Adipocyte (in vitro differentiated cells): ENCODE results near the gene TMEM116.
"Not testable (repeated sequence)": the region's sequence is repeated elsewhere in the genome, so short reads cannot be mapped to it uniquely, and the experiment has no call there.

Source experiments
- DNase-seq: peaks from one replicate; pipeline ENCODE4 v3.0.0-alpha.2; 2015; ENCODE audit warnings: low read depth
- H3K27me3 ChIP-seq: replicated peaks from 2 replicates; pipeline ENCODE4 v1.7.0; 2013; ENCODE audit warnings: mild to moderate bottlenecking, low read length, moderate library complexity; ENCODE audit not compliant: control insufficient read depth, insufficient read depth
- H3K36me3 ChIP-seq: 2 replicates; pipeline ENCODE4 v1.7.0; 2013; ENCODE audit warnings: low read length, mild to moderate bottlenecking, moderate library complexity; ENCODE audit not compliant: control insufficient read depth, insufficient read depth, severe bottlenecking
- H3K4me1 ChIP-seq: 2 replicates; pipeline ENCODE4 v1.7.0; 2013; ENCODE audit warnings: mild to moderate bottlenecking, low read length, moderate library complexity; ENCODE audit not compliant: control insufficient read depth, insufficient read depth
- H3K4me3 ChIP-seq: 2 replicates; pipeline ENCODE4 v1.7.0; 2013; ENCODE audit warnings: mild to moderate bottlenecking, low read length, moderate library complexity
- H3K9ac ChIP-seq: 2 replicates; pipeline ENCODE4 v1.7.0; 2013; ENCODE audit warnings: mild to moderate bottlenecking, low read length, moderate library complexity
- H3K9me3 ChIP-seq: 2 replicates; pipeline ENCODE4 v1.7.0; 2013; ENCODE audit warnings: mild to moderate bottlenecking, low read length, moderate library complexity; ENCODE audit not compliant: control insufficient read depth

The TMEM116 gene

GRCh38 chr12:112007945-112008344 is 5.0 kb downstream of the TMEM116 start:
- Histone ChIP-seq H3K4me3 (no peak overlapping the region), H3K36me3 (no peaks in the 10 kb centered on the region), H3K27me3 (no peaks in the 10 kb centered on the region), H3K4me1 (peaks cover 25% of the 10 kb centered on the region), H3K9ac (no peak overlapping the region), H3K9me3 (no peaks in the 10 kb centered on the region)
- DNase-seq, result no peak

- Histone ChIP-seq H3K4me3 (peak overlapping the region; percentile 51), H3K9ac (peak overlapping the region; percentile 47)
- DNase-seq, result peak; percentile 24
Observed at GRCh38 chr12:112005419-112006395, 7.3 kb downstream of the TMEM116 start.

GRCh38 chr12:112004041-112004440 is 8.9 kb downstream of the TMEM116 start:
- H3K9me3 ChIP-seq, result no peaks in the 10 kb centered on the region
- peaks cover 16% of the 10 kb centered on the region for H3K4me1 ChIP-seq

More at GRCh38 chr12:112005419-112006395, 7.3 kb downstream of the TMEM116 start:
- Histone ChIP-seq H3K27me3 (no peaks in the 10 kb centered on the region), H3K36me3 (peaks cover 3% of the 10 kb centered on the region), H3K9me3 (no peaks in the 10 kb centered on the region), H3K4me1 (peaks cover 16% of the 10 kb centered on the region)

GRCh38 chr12:112001576-112001975 is 11.4 kb downstream of the TMEM116 start:
- H3K4me1 ChIP-seq, result peaks cover 26% of the 10 kb centered on the region
- H3K36me3 ChIP-seq, result peaks cover 3% of the 10 kb centered on the region
- peak; percentile 29 for DNase-seq

More at GRCh38 chr12:112004041-112004440, 8.9 kb downstream of the TMEM116 start:
- no peak for DNase-seq
- Histone ChIP-seq H3K9ac (no peak overlapping the region), H3K4me3 (no peak overlapping the region), H3K27me3 (no peaks in the 10 kb centered on the region), H3K36me3 (peaks cover 3% of the 10 kb centered on the region)

DNA sequence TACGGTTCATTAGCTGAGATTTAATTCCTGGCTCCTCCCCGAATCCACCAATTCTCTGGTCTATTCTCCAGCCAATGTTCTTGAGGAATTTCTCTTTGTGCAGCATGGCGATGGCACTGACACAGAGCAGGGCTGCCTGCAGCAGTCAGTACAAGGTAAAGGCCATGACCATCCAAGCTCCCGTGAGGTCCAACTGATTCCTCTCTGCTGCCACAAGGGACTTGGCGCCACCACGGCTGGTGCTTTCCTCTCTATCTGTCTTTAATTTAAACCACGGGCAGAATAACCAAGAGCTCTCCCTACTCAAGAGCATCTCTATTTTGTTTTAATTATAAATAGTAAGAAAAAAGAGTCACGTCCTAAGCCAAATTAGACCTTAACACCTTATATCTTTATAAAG is 12.1 kb downstream of the TMEM116 start:
- Histone ChIP-seq H3K4me3 (no peak overlapping the region), H3K4me1 (peaks cover 19% of the 10 kb centered on the region), H3K36me3 (peaks cover 3% of the 10 kb centered on the region), H3K9me3 (no peaks in the 10 kb centered on the region), H3K27me3 (no peaks in the 10 kb centered on the region), H3K9ac (no peak overlapping the region)
- no peak for DNase-seq

More at GRCh38 chr12:112001576-112001975, 11.4 kb downstream of the TMEM116 start:
- no peak overlapping the region for H3K9ac ChIP-seq
- H3K4me3 ChIP-seq, result no peak overlapping the region
- no peaks in the 10 kb centered on the region for H3K9me3 ChIP-seq
- no peaks in the 10 kb centered on the region for H3K27me3 ChIP-seq

DNA sequence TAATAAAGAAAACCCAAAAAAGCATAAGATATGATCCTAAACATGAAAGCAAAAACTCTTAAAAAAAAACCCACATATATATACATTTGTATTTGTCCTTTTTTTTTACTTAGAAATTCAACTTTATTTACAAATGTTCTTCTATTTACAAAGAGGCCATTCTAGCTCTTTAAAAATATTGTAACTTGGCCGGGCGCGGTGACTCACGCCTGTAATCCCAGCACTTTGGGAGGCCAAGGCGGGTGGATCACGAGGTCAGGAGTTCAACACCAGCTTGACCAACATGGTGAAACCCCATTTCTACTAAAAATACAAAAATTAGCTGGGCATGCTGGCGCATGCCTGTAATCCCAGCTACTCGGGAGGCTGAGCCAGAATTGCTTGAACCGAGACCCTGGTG is 13.8 kb downstream of the TMEM116 start:
- not testable (repeated sequence) for H3K36me3 ChIP-seq, H3K27me3 ChIP-seq, H3K9ac ChIP-seq, H3K4me3 ChIP-seq, DNase-seq, H3K9me3 ChIP-seq
- peaks cover 15% of the 10 kb centered on the region for H3K4me1 ChIP-seq

- Histone ChIP-seq H3K9me3 (no peaks in the 10 kb centered on the region), H3K27me3 (no peaks in the 10 kb centered on the region), H3K9ac (no peak overlapping the region), H3K4me1 (peaks cover 15% of the 10 kb centered on the region), H3K36me3 (peaks cover 3% of the 10 kb centered on the region), H3K4me3 (no peak overlapping the region)
- no peak for DNase-seq
Observed at GRCh38 chr12:111998015-111998414, 14.9 kb downstream of the TMEM116 start.

DNA sequence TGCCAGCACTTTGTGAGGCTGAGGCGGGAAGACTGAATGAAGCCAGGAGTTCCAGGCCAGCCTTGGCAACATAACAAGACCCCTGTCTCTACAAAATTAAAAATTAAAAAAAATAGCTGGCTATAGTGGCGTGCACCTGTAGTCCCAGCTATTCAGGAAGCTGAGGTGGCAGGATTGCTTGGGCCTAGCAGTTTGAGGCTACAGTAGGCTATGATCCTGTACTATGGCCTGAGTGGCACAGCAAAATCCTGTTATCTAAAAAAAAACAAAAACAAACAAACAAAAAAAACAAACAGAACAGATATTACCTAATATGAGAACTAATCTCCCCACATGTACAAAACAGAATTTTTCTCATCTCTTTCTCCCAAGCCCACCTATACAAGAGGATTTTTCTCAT is 15.7 kb downstream of the TMEM116 start:
- no peak overlapping the region for H3K4me3 ChIP-seq
- H3K4me1 ChIP-seq, result peaks cover 15% of the 10 kb centered on the region

DNA sequence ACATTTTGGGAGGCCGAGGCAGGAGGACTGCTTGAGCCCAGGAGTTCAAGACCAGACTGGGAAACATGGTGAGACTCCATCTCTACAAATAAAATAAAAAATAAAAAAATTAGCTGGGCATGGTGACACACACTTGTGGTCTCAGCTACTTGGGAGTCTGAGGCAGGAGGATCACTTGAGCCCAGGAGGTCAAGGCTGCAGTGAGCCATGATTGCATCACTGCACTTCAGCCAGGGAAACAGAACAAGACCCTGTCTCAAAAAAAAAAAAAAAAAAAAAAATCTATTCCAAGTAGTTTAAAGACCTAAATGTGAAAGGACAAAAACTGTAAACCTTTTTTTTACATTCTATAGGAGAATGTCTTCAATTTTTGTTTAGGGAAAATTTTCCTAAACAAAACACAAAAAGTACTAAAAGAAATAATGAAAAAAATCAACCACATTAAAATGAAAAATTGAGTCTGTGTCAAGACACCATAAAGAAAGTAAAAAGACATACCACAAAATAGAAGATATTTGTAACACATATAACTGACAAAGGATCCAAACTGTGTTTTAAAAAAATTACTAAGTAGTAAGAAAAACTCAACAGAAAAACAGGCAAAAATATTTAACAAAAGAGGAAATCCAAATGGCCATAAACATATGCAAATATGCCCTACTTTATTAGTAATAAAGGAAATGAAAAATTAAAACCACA is 17.0 kb downstream of the TMEM116 start:
- no peak overlapping the region for H3K9ac ChIP-seq
- DNase-seq, result no peak
- H3K4me1 ChIP-seq, result peaks cover 10% of the 10 kb centered on the region

More for the DNA sequence above, 15.7 kb downstream of the TMEM116 start:
- Histone ChIP-seq H3K27me3 (no peaks in the 10 kb centered on the region), H3K9ac (no peak overlapping the region), H3K36me3 (no peaks in the 10 kb centered on the region), H3K9me3 (no peaks in the 10 kb centered on the region)
- no peak for DNase-seq

GRCh38 chr12:111994211-111995111 is 18.5 kb downstream of the TMEM116 start:
- H3K4me1 ChIP-seq, H3K36me3 ChIP-seq, H3K27me3 ChIP-seq, H3K9me3 ChIP-seq, DNase-seq, H3K9ac ChIP-seq, H3K4me3 ChIP-seq: not testable (repeated sequence)

More for the DNA sequence above, 17.0 kb downstream of the TMEM116 start:
- no peak overlapping the region for H3K4me3 ChIP-seq
- no peaks in the 10 kb centered on the region for H3K36me3 ChIP-seq
- H3K27me3 ChIP-seq, result no peaks in the 10 kb centered on the region
- H3K9me3 ChIP-seq, result no peaks in the 10 kb centered on the region
